ENCODE results near the gene ZBTB7A. TPM values are rescaled to one million over a fixed set of nuclear protein-coding genes. Genes with fewer than 3 reads are reported as not detected.
A peak's percentile ranks its signal among the peaks of the same experiment; 100 is the strongest.

ZBTB7A gene
- total RNA-seq, 1 donor from 2014 or later = 51.9 TPM

DNA sequence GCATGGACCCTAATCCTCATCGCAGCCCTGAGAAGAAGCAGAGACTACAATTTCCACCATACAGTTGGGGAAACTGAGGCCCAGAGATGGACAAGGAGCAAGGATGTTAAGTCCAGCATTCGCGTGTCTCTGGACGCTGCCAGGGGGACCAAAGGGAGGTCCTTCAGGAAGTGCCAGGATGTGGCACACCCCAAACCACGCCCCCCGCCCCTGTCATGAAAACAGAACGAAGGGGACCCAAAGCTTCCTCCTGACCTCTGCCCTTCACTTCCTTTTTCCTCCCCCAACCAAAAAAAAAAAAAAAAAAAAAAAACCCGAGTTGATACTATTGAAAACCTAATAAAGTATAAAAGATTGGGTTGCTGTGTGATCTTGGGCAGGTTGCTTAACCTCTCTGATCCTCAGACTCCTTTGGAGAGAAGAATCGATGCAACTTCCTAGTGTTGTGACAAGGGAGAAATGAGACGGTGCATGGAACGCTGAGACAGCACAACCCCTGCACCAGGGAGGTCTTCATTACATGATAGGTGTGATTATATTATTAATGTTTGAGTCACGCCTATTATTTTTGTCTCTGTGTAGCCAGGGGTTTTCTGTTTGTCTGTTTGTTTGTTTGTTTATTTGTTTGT is 2.7 kb upstream of the ZBTB7A start:
- ATAC-seq (no peak), DNase-seq (peak; percentile 89)
- H3K4me1 ChIP-seq = peaks cover 18% of the 10 kb centered on the region
- H3K9me3 ChIP-seq = no peaks in the 10 kb centered on the region
- no peaks in the 10 kb centered on the region for H3K27me3 ChIP-seq (ENCODE audit: low read depth)
- TF ChIP-seq CTCF (IDR thresholded peaks at IDR 0.05) = no peak
- intact Hi-C loops (cut with DNase I) = no loop called here
- no peaks in the 10 kb centered on the region for H3K36me3 ChIP-seq
- H3K4me3 ChIP-seq = no peak overlapping the region
- no peak overlapping the region for H3K27ac ChIP-seq

DNA sequence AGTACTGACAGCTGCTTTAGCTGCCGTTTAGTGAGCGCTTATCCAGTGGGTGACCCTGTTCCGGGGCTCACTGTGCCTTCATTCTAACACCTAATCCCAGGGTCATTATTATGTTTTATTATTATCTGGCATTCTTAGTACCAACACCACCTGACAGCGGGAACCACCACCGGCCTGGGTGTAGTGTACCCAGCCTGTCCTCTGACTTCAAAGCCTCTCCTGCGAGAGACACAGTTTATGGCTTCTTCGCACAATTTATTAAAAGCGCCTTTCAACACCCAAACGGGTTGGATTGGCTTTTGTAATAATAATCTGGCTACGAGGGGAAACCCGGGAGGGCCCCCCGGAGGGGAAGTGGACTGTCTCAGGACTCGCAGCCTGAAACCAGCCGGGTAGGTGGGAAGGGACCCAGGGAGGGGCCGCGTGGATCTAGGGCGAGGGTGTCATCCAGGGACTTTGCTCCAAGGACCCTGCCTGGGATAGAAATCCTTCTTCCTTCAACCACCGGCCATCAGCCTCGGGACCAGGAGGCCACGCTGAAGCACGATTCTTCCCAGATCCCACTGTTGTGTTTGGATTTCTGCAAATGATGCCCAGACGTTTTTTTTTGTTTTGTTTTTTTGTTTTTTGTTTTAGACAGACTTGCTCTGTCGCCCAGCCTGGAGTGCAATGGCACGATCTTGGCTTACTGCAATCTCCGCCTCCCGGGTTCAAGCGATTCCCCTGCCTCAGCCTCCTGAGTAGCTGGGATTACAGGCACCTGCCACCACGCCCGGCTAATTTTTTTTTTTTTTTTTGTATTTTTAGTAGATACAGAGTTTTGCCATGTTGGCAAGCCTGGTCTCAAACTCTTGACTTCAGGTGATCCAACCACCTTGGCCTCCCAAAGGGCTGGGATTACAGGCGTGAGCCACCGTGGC is 1.6 kb upstream of the ZBTB7A start:
- intact Hi-C loops (cut with DNase I) = no loop called here
- no peaks in the 10 kb centered on the region for H3K27me3 ChIP-seq (ENCODE audit: low read depth)
- H3K4me3 ChIP-seq = peak overlapping the region; percentile 88
- no peak for ATAC-seq
- peak overlapping the region; percentile 94 for H3K27ac ChIP-seq
- DNase-seq = peak; percentile 54
- no peaks in the 10 kb centered on the region for H3K36me3 ChIP-seq
- peaks cover 30% of the 10 kb centered on the region for H3K4me1 ChIP-seq
- TF ChIP-seq CTCF (IDR thresholded peaks at IDR 0.05) = no peak
- H3K9me3 ChIP-seq = no peaks in the 10 kb centered on the region

- ATAC-seq (peak; percentile 1 to 5), DNase-seq (peak; percentile 67)
- intact Hi-C loops (cut with DNase I) = no loop called here
Measured at GRCh38 chr19:4067396-4068046, 822 bp upstream of the ZBTB7A start.

GRCh38 chr19:4066176-4066606 is 508 bp downstream of the ZBTB7A start:
- Histone ChIP-seq H3K4me3 (peak overlapping the region; percentile 88), H3K27me3 (ENCODE audit: low read depth) (no peaks in the 10 kb centered on the region), H3K9me3 (no peaks in the 10 kb centered on the region), H3K4me1 (peaks cover 51% of the 10 kb centered on the region), H3K36me3 (peaks cover 6% of the 10 kb centered on the region), H3K27ac (peak overlapping the region; percentile 94)
- ATAC-seq (no peak), DNase-seq (no peak)
- no peak for TF ChIP-seq CTCF (IDR thresholded peaks at IDR 0.05)
- intact Hi-C loops (cut with DNase I) = no loop called here

More at GRCh38 chr19:4067396-4068046, 822 bp upstream of the ZBTB7A start:
- Histone ChIP-seq H3K4me1 (peaks cover 38% of the 10 kb centered on the region), H3K9me3 (no peaks in the 10 kb centered on the region), H3K27ac (peak overlapping the region; percentile 94), H3K4me3 (peak overlapping the region; percentile 88), H3K36me3 (peaks cover 6% of the 10 kb centered on the region), H3K27me3 (ENCODE audit: low read depth) (no peaks in the 10 kb centered on the region)
- no peak for TF ChIP-seq CTCF (IDR thresholded peaks at IDR 0.05)

- no peaks in the 10 kb centered on the region for H3K27me3 ChIP-seq (ENCODE audit: low read depth)
- no peaks in the 10 kb centered on the region for H3K9me3 ChIP-seq
- peaks cover 57% of the 10 kb centered on the region for H3K4me1 ChIP-seq
- ATAC-seq (peak; percentile 82 to 90), DNase-seq (peak; percentile 97)
- TF ChIP-seq CTCF (IDR thresholded peaks at IDR 0.05) = no peak
- H3K27ac ChIP-seq = no peak overlapping the region
- H3K36me3 ChIP-seq = peaks cover 6% of the 10 kb centered on the region
- H3K4me3 ChIP-seq = peak overlapping the region; percentile 88
- intact Hi-C loops (cut with DNase I) = no loop called here
Measured at GRCh38 chr19:4065430-4066175, 1.1 kb downstream of the ZBTB7A start.
